ENCODE measurements around the gene EID2. TPM values are rescaled to one million over a fixed set of nuclear protein-coding genes. Genes with fewer than 3 reads are reported as not detected.
A peak's percentile ranks its signal among the peaks of the same experiment; 100 is the strongest.

Gene EID2
- total RNA-seq, 1 donor from 2014 or later = 13.5 TPM

GRCh38 chr19:39568604-39569003 is 28.6 kb upstream of the EID2 start:
- intact Hi-C loops (cut with DNase I) = no loop called here
- Histone ChIP-seq H3K27me3 (peaks cover 12% of the 10 kb centered on the region), H3K4me1 (no peaks in the 10 kb centered on the region), H3K9me3 (no peaks in the 10 kb centered on the region), H3K27ac (no peak overlapping the region), H3K36me3 (no peaks in the 10 kb centered on the region), H3K4me3 (no peak overlapping the region)
- DNase-seq (no peak), ATAC-seq (no peak)
- TF ChIP-seq CTCF (IDR thresholded peaks at IDR 0.05) = no peak

- ATAC-seq = no peak
- Histone ChIP-seq H3K4me1 (no peaks in the 10 kb centered on the region), H3K27me3 (peaks cover 12% of the 10 kb centered on the region), H3K27ac (no peak overlapping the region), H3K4me3 (no peak overlapping the region), H3K9me3 (no peaks in the 10 kb centered on the region), H3K36me3 (no peaks in the 10 kb centered on the region)
- DNase-seq = no peak
- intact Hi-C loops (cut with DNase I) = no loop called here
- no peak for TF ChIP-seq CTCF (IDR thresholded peaks at IDR 0.05)
Observed at GRCh38 chr19:39566064-39566463, 26.1 kb upstream of the EID2 start.

GRCh38 chr19:39563408-39563807 is 23.4 kb upstream of the EID2 start:
- ATAC-seq = no peak
- intact Hi-C loops (cut with DNase I) = no loop called here
- no peak for TF ChIP-seq CTCF (IDR thresholded peaks at IDR 0.05)
- Histone ChIP-seq H3K27me3 (peaks cover 12% of the 10 kb centered on the region), H3K9me3 (no peaks in the 10 kb centered on the region), H3K4me1 (no peaks in the 10 kb centered on the region), H3K36me3 (no peaks in the 10 kb centered on the region), H3K4me3 (no peak overlapping the region), H3K27ac (no peak overlapping the region)
- no peak for DNase-seq

GRCh38 chr19:39558624-39559117 is 18.7 kb upstream of the EID2 start:
- H3K9me3 ChIP-seq = no peaks in the 10 kb centered on the region
- no peaks in the 10 kb centered on the region for H3K36me3 ChIP-seq
- no peak overlapping the region for H3K27ac ChIP-seq
- H3K4me3 ChIP-seq = no peak overlapping the region
- H3K27me3 ChIP-seq = no peaks in the 10 kb centered on the region
- TF ChIP-seq CTCF (IDR thresholded peaks at IDR 0.05) = no peak
- DNase-seq (no peak), ATAC-seq (no peak)
- intact Hi-C loops (cut with DNase I) = loop anchor here (10.0 kb wide), 1 partner anchor 116 kb away; no protein-coding TSS in a partner anchor
- peaks cover 8% of the 10 kb centered on the region for H3K4me1 ChIP-seq

GRCh38 chr19:39557811-39558623 is 18.1 kb upstream of the EID2 start:
- no peaks in the 10 kb centered on the region for H3K27me3 ChIP-seq
- no peak overlapping the region for H3K4me3 ChIP-seq
- intact Hi-C loops (cut with DNase I) = loop anchor here (10.0 kb wide), 1 partner anchor 117 kb away; no protein-coding TSS in a partner anchor
- H3K9me3 ChIP-seq = no peaks in the 10 kb centered on the region
- H3K36me3 ChIP-seq = no peaks in the 10 kb centered on the region
- ATAC-seq (peak; percentile 80), DNase-seq (no peak)
- H3K27ac ChIP-seq = no peak overlapping the region
- TF ChIP-seq CTCF (IDR thresholded peaks at IDR 0.05) = no peak
- H3K4me1 ChIP-seq = peaks cover 8% of the 10 kb centered on the region
